Stimulated activated CD8-positive, alpha-beta memory T cell treated with anti-CD3 and anti-CD28 coated beads, Interleukin-12 subunit alpha, Interleukin-12 subunit beta, amount 100 ng/mL, for 1 hour (primary cell): ENCODE measurements around the gene ADNP.
"Not testable (repeated sequence)": the region's sequence is repeated elsewhere in the genome, so short reads cannot be mapped to it uniquely, and the experiment has no call there.

ENCODE experiments used
- DNase-seq: peaks from one replicate; pipeline ENCODE4 v3.0.0-alpha.2; 2020; ENCODE audit warnings: low read depth

The ADNP gene

DNA sequence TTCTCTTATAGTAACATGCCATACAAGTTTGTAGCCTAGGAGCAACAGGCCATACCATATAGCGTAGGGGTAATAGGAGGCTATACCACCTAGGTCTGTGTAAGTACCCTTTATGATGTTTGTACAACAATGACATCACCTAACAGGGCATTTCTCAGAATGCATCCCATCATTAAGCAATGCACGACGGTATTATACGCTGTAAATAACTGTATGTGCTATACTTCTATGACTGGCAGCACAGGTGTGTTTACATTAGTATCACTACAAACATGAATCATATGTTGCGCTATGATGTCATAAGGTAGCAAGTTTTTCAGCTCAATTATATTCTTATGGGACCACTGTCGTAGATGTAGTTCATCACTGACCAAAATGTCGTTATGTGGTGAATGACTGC, 31.0 kb downstream of the ADNP start:
- no peak for DNase-seq

DNA sequence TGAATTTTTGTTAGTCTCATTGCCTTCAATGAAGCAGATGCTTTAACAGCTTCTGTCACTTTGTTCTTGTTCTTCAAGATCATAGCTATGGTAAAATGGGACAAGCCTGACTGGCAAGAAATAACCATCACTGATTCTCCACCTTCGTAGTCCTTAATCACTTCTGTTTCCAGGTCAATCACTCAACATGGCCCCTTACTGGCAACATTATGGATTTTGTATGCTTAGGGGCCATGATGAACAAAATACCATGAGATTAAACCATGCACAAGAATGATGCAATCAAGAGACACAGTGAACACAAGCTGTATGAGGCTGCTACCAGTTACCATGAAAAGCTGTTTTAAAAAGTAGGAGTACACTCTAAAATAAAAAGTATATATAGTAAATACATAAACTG, 32.8 kb downstream of the ADNP start:
- DNase-seq, result no peak

DNA sequence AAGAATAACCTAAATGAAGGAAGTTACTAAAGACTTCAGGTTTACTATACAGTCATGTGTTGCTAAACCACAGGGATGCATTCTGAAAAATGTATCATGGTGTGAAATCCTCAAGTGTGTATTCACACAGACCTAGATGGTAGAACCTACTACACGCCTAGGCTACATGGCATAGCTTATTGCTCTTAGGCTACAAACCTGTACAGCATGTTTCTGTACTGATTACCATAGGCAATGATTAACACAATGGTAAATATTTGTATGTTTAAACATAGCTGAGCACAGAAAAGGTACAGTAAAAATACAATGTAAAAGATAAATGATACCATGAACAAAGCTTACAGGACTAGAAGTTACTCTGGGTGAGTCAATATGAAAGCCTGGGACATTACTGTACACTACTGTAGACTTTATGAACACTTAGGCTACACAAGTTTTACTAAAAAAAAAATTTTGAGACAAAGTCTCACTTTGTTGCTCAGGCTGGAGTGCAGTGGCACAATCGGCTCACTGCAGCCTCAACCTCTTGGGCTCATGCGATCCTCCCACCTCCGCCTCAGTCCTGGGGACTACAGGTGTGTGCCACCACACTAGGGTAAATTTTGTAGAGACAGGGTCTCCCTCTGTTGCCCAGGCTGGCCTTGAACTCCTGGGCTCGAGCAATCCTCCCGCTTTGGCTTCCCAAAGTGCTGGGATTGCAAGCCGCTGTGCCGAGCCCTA, 36.0 kb downstream of the ADNP start:
- no peak for DNase-seq

DNA sequence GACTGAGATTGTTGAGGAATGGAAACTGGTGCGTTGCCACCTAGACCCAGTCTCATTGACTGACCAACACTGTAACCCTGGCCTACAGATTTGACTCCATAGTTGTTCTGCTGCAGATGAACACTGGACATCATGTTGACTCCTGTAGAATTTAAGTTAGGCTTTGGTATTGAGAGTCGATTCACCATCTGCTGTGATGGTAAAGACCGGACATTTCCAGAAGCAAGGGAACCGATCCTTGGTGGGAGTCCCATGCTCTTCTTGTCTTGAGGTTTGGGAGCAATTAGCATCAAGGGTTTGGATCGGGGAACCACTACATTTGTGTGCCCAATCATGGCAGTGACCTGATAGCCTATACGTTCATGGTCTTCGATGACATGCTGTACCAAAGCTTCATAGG, 37.6 kb downstream of the ADNP start:
- no peak for DNase-seq

DNA sequence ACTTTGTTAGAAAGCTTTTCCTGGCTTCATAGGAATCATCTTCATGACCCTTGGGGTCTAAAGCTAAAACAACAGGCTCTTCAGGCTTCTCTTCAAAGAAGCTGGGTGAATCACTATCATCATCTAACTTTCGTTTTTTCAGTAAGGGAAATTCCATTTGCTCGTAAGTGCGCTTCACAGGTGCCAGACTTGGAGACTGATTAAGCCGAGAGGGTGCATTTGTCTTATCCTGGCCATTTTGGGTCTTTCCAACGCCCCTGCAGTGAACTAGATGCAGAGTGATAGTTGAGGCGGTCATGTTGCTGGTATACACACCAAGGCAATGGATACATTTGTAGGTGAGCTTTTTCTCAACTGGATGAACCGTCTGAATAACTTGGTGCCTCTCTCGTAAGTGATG, 38.8 kb downstream of the ADNP start:
- no peak for DNase-seq

DNA sequence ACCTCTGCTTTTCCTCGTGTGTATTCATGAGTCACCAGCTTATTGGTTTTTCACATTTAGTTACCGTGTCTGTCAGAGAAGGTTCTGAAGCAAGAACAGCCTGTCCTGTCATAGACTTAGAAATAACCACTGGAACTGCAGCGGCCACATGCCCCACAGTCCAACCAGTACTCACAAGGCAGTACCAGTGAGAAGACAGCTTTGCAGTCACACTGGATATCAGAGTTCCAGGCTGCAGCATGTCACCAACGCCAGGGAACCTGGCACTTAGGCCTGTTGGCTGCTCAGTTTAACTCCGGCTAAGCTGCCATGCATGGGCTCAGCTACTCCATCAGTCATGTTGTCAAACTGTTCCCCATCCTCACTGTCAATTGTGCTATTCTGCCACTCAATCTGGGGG, 40.1 kb downstream of the ADNP start:
- DNase-seq, result no peak

DNA sequence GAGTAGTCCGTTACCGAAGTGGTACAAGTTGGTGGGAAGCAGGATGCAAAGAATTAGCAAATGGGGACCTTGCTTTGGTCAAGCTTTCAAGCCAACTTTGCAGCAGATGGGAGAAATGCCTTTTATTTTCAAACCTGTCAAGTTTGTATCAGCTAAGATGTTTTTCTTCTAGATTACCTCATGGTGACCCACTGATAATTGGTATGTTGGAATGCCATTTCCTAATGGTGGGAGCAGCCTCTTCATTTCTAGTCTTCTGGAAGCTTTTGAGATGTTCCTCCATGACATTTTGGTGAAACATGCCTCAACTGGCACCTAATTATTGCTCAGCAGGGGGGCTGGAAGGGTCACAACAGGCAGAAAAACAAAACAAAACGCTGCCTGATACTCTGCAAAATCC, 43.7 kb downstream of the ADNP start:
- DNase-seq, result no peak

DNA sequence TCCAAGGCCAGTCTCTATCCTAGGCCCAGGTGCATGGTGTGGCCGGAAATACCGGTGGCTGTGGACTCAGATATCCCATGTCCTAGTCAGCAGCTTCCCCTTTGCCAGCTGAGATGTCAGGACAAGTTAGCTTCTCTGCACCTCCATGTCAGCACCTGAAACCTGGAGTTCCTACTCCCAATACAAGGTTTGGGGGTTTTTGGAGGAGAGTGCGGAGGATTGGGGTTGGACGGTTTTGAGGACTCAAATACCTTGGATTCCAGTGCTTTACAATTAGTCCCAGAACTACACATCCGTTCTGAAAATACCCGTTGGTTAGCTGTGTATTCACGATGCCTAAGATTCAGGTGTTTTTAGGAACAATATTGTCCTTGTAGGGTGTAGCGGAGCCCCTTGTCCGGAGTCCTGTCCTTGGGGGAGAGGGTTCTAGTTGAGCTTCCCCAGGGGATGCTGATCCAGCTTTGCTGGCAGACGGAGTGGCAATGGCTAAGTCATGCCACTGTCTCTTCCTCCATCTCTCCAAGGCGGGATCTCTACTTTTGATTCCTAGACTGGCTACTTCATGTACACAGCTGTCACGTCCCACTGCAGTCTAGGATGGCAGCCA, 45.0 kb downstream of the ADNP start:
- no peak for DNase-seq

DNA sequence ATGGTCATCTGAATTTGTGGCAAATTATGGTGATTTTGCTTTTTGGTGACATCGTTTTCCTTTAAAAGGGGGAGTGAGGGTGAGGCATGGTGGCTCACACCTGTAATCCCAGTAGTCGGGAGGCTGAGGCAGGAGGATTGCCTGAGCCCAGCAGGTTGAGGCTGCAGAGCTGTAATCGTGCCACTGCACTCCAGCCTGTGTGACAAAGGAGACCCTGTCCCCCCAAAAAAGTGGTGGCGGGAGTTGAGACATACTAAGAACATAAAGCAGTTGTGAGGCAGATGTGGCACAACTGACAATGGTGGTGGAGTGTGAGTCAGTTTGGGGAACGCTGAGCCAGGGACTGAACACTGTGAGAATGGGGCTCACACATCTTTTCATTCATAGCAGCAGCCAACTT, 45.5 kb downstream of the ADNP start:
- DNase-seq, result no peak

DNA sequence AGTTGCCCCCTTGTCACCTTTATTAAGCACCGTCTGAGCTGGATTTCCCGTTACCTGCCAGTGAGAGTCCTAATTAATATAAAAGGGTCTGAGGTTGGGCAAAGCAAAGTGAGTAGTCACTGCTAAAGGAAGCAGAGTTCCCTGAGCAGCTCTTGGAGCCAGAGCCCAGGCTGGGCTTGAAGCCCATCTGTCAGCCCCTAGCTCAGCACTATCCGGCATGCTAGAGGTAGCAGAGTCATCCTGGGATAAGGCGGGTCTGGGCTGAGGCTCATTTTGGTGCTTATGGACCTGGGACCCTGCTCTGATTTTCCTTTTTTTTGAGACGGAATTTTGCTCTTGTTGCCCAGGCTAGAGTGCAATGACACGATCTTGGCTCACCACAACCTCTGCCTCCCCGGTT, 46.2 kb downstream of the ADNP start:
- no peak for DNase-seq

DNA sequence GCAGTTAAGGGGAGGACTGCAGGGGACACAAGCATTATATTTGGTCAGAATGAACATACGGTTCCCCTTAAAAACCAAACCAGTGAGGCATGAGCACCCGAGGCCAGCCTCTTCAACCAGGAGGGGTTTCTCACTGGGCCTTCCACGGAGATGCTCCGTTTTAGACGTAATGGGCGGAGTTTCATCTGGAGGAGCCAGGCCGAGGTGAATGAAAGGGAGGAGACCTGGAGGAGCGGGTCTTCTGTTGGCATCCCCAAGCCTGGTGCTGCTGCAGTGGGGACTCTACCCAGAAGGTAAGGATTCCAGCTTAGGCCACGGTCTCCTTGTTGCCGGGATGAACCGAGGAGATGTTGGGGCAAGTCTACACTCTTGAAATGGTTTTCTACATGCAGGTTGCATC, 47.4 kb downstream of the ADNP start:
- DNase-seq, result no peak

DNA sequence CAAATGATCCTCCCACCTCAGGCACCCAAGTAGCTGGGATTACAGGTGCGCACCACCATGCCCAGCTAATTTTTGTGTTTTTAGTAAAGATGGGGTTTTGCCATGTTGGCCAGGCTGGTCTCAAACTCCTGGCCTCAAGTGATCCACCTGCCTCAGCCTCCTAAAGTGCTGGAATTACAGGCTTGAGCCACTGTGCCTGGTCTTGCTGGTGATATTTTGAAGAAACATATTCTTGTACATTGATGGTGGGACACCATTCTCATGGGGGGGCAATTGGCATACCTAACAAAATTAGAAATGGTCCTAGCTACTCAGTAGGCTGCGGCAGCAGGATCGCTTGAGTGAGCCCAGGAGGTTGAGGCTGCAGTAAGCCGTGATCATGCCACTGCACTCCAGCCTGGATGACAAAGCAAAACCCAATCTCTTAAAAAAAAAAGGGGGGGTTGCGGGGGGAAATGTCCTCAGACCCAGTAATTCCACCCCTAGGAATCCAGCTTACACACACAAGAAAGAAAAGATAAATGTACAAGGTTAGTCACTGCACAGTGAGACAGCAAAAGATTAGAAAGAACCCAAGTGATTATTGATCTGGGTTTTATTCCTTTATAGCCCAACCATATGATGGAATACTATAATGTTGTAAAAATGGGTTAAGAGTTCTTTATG, 49.3 kb downstream of the ADNP start:
- DNase-seq, result not testable (repeated sequence)

DNA sequence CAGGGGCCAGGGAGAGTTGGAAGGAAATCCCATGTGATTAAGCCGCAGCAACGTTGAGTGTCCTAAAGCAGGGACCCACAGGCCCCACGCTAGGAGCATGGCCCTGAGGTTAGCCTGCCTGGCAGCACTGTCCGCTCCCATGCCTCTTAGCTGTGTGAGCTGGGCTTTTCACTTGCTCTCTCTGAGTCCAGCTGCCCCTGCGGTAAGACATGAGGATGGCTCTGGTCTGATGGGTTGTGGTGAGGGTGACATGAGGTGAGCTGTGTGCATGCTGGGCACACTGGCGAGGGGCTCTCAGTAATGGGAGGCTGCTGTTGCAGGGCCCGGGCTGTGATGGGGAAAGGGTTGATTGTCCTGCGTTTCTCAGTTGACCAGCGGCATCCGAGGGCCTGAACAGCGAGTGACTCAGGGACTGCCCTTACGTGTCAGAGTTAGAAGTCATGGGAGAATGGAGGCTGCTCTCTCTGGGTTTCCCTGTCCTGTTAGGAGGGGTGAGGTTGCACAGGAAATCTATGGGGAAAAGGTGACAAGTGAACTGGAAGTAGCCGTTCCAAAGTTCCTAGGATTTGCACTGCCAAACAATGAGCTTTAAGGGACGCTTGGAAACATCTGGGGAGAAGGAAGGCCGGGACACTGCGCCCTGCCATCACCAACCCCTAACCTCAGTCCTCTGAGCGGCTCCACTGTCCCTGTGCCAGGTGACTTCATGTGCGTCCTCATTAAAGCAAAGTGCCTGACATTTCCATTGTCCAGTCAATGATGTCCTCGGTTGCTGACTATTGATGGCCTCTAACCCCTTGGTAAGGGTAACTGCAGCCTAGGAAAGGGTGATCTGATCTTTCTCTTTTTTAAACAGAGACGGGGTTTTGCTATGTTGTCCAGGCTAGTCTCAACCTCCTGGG, 51.3 kb downstream of the ADNP start:
- no peak for DNase-seq

DNA sequence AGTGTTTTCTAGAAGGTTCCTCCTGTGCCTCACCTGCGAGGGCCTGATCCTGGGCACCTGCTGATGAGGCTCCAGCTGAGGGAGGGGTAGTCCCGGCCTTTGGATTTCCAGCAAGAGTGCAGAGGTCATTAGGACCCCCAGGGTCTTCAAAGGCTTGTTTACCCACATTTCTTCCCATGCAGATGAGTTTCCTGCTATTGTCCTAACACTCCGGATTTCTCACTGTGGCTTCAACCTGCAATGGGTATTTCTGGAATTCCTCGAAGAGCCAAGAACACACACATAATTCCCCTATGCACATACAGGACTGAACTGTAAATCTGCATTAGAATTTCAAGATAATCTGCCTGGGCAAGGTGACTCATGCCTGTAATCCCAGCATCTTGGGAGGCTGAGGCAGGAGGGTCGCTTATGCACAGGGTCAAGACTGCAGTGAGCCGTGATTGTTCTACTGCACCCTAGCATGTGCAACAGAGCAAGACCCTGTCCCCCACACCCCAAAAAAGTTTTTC, 53.9 kb downstream of the ADNP start:
- DNase-seq, result no peak

DNA sequence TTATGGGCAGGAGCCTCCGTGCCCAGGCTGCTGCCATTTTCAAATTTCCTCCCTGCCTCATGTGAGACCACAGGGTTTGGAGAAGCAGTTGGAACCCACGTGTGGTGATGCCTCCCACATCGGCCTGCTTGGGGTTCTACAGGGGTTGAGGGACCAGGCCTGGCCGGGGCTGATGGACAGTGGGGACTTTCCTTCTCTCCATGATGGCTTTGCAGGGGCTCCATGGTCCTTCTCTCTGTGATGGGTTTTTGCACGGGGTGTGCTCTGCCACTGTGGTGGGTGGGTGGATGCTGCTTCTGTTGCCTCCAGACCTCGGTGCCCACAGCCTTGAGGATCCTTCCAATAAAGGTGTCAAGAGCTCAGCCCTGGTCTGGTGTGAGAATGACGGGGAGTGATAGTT, 54.4 kb downstream of the ADNP start:
- no peak for DNase-seq

DNA sequence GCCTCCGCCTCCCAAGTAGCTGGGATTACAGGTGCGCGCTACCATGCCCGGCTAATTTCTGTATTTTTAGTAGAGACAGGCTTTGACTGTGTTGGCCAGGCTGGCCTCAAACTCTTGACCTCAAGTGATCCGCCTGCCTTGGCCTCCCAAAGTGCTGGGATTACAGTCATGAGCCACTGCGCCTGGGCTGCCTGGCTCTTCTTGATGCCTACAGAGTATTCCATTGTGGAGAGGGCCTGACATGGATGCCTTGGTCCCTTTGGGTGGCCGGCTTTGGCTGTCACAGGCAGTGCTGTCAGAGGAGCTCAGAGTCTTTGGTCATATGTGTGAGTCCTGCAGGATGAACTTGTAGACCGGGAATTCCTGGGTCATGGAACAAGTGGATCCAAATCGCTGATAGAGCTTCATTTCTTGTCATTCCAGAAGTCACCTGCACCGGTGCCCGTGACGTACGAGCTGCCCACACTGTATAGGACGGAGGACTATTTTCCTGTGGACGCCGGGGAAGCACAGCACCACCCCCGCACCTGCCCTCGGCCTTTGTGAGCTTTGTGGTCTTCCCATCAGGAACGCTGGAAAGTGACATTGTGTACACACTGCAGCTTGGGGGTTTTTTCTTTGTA, 55.1 kb downstream of the ADNP start:
- DNase-seq, result no peak

DNA sequence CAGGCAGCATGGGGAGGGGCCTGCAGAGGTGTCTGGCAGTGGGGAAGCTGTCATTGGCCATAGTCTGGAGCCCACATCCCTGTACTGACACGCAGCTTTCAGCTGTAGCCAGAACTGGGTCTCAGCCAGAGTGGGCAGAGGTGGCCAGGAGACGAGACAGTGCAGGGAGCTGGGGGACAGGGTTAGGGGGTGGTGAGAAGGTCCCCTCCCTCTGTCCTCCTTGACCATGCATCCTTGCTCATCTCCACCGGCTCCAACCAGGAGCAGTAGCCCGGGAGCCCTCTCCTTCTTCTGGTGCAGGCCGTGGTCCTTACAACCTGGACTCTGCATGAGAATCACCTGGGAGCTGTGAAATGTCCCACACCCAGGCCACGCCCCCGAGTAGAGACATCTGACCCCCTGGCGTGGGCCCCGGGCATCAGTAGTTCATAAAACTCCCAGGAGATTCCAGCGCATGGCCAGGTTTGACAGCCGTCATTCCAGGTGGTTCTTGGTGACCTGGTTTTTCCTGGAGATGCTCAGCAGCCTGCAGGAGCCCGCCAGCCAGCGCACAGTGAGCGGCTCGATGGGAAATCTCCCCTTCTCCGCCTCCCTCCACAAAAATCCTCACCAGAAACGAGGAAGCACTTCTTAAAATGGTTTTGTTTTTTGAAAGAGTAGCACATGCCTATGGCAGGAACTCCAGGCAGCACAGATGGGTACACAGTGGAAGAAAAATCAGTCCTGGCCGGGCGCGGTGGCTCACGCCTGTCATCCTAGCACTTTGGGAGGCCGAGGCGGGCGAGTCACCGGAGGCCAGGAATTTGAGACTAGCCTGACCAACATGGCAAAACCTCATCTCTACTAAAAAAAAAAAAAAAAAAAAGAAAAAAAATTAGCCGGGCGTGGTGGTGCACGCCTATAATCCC, 56.2 kb downstream of the ADNP start:
- no peak for DNase-seq

DNA sequence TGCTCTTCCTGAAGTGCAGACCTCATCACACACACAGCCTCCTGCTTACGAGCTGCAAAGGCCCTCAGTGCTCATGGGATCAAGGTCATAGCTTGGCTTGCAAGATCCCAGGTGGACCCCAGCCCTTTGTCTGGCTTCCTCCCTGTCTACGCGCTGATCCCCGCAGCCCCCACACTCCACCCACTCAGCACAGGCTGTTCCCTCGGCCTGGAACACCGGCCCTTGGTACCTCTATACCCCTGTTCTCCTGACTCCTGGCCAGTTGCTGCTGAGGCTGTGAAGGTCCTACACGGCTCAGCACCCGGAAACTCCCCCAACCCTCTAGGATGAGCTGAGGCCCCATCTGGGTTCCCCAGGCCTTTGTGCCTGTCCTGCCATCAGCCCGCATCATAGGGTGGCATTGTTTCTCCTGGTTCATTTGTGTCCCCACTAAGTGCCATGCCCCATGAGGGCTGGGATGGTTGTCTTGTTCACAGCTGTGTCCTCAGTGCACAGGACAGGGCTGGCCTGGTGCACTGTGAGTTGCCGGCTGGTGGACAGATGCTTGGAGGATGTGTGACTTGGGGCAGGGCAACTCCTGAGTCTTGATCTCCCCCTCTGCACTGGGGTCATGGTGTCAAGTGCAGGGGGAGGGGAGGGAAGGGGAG, 57.0 kb downstream of the ADNP start:
- no peak for DNase-seq

DNA sequence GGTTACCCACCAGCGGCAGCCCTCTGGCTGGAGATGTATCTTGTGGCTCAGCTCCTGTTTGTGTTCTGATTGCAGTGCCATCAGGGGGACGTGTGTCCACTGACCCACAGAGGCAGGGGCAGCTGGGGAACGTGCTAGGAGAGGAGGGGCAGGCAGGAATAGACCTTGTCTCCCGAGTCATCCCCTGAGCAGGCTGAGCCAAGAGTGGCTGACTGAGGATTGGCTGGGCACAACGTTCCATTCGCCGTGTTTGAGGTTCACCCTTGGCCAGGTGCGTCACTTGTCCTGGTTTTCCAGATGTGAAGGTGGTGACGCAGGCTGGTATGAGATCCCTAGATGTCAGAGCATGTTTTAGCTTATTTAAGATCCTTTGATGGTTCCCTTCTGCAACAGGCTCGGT, 57.7 kb downstream of the ADNP start:
- no peak for DNase-seq
